Brain microvascular endothelial cell (primary cell): ENCODE measurements around the gene VPS4B.

Source experiments
- DNase-seq: peaks from one replicate; pipeline ENCODE4 v3.0.0-alpha.2; 2020
- H3K27ac ChIP-seq: fragments of 250-450 bp; sonication (Bioruptor Pico); 2 replicates; pipeline ENCODE4 v1.5.1; 2020; ENCODE audit warnings: mild to moderate bottlenecking, moderate library complexity
- H3K27me3 ChIP-seq: fragments of 250-450 bp; sonication (Bioruptor Pico); replicated peaks from 2 replicates; pipeline ENCODE4 v1.5.1; 2020; ENCODE audit warnings: mild to moderate bottlenecking
- H3K36me3 ChIP-seq: fragments of 250-450 bp; sonication (Bioruptor Pico); replicated peaks from 2 replicates; pipeline ENCODE4 v1.5.1; 2020; ENCODE audit warnings: mild to moderate bottlenecking
- H3K4me3 ChIP-seq: 2 replicates; pipeline ENCODE4 v1.5.1; 2011; ENCODE audit warnings: low read depth, mild to moderate bottlenecking, control low read depth, low read length, moderate library complexity
- CTCF ChIP-seq: IDR thresholded peaks from 2 replicates; pipeline ENCODE4 v1.5.1; 2011; ENCODE audit warnings: low read depth, mild to moderate bottlenecking, moderate library complexity, low read length, control low read depth, inconsistent platforms; ENCODE audit errors: missing control alignments
- in situ Hi-C: cut with HindIII; loops from 2 replicates; pipeline ENCODE4 v1.10.0; 2017; ENCODE audit warnings: low sequenced_read_pairs, low pct_ligation_motif_present

The VPS4B gene

GRCh38 chr18:63422087-63422863, at the start of gene VPS4B:
VPS4B (minus strand) TSS chr18:63422476; CDS start chr18:63422259, 217 bp downstream.
- in situ Hi-C loops: no loop called here
- H3K27me3 ChIP-seq: no peaks in the 10 kb centered on the region
- peaks cover 7% of the 10 kb centered on the region for H3K36me3 ChIP-seq
- H3K4me3 ChIP-seq: peak within 1 kb of the TSS; percentile 94
- no peak for TF ChIP-seq CTCF
- peak; percentile 99 for DNase-seq
- H3K27ac ChIP-seq: peak within 1 kb of the TSS; percentile 96

DNA sequence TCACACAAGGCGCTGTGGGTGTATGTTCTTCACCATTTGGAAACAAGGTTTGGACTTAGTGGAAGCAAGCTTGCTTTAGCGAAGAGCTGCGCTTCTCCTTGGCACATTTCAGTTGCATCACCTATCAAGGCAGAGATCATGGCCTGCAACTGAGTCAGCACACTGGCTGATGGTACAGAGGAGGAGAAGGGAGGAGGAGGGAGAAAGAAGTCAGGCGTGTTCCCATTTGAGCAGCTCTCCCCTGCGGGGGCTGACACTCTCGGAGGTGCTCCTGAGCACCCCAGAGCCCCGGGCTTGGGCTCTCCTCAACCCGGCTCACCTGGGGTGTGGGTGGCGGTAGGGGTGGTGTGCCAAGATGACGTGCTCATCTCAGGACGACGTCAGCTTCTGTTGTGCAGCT, 48.5 kb upstream of the VPS4B start:
- no peak for TF ChIP-seq CTCF
- no peaks in the 10 kb centered on the region for H3K27me3 ChIP-seq
- in situ Hi-C loops: no loop called here
- no peaks in the 10 kb centered on the region for H3K36me3 ChIP-seq
- H3K4me3 ChIP-seq: no peak overlapping the region
- no peak overlapping the region for H3K27ac ChIP-seq
- DNase-seq: no peak

DNA sequence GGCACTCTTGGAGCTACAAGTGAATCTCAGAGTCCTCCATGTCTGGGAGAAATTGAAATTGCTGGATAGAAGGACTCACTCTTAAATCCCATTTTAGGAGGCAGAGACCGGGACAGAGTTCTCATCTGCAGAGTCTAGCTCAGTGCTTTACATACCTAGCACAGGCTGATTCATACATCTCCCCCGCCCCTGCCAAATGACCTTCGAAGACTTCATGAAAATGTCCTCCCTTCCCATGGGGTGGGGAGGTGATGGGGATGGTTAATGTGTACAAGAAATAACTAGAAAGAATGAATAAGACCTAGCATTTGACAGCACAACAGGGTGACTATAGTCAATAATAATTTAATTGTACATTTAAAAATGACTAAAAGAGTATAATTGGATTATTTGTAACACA, 46.3 kb upstream of the VPS4B start:
- Histone ChIP-seq H3K36me3 (no peaks in the 10 kb centered on the region), H3K27me3 (no peaks in the 10 kb centered on the region), H3K4me3 (no peak overlapping the region), H3K27ac (no peak overlapping the region)
- no peak for DNase-seq
- no peak for TF ChIP-seq CTCF
- in situ Hi-C loops: no loop called here

DNA sequence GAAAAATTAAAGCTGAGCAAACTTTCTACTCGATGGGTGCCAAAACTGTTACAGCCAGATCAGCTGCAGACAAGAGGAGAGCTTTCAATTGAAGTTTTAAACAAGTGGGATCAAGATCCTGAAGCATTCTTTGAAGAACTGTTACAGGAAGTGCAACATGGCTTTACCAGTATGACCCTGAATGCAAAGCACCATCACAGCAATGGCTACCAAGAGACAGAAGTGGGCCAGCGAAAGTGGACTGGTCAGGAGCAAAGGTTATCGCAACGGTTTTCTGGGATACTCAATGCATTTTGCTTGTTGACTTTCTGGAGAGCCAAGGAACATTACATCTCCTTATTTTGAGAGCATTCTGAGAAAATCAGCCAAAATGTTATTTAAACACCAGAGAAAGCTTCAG, 45.4 kb upstream of the VPS4B start:
- Histone ChIP-seq H3K36me3 (no peaks in the 10 kb centered on the region), H3K4me3 (no peak overlapping the region), H3K27ac (no peak overlapping the region), H3K27me3 (no peaks in the 10 kb centered on the region)
- DNase-seq: no peak
- in situ Hi-C loops: no loop called here
- no peak for TF ChIP-seq CTCF

GRCh38 chr18:63465059-63465458, 42.8 kb upstream of the VPS4B start:
- Histone ChIP-seq H3K36me3 (no peaks in the 10 kb centered on the region), H3K4me3 (no peak overlapping the region), H3K27ac (no peak overlapping the region), H3K27me3 (no peaks in the 10 kb centered on the region)
- in situ Hi-C loops: no loop called here
- no peak for TF ChIP-seq CTCF
- no peak for DNase-seq

- H3K36me3 ChIP-seq: no peaks in the 10 kb centered on the region
- in situ Hi-C loops: no loop called here
- no peak for TF ChIP-seq CTCF
- H3K4me3 ChIP-seq: no peak overlapping the region
- no peak overlapping the region for H3K27ac ChIP-seq
- DNase-seq: no peak
- no peaks in the 10 kb centered on the region for H3K27me3 ChIP-seq
These were observed 42.2 kb upstream of the VPS4B start for GRCh38 chr18:63464434-63464833.
